ENCODE measurements around the gene RHOD. TPM values are rescaled to one million over a fixed set of nuclear protein-coding genes. Genes with fewer than 3 reads are reported as not detected.

Gene RHOD
- total RNA-seq, 1 experiment from 2014 or later = 17.1 TPM

- no peak for TF ChIP-seq CTCF (IDR thresholded peaks at IDR 0.05; ENCODE audit: insufficient read depth in 1 of 2, low read depth in 1 of 2, low read length in 1 of 2, severe bottlenecking in 1 of 2, unreplicated experiment in 1 of 2)
- no peak overlapping the region for H3K27ac Mint-ChIP-seq (ENCODE audit: unreplicated experiment)
- no peak overlapping the region for H3K4me3 ChIP-seq (ENCODE audit: low read depth, low read length)
- no peaks in the 10 kb centered on the region for H3K9me3 Mint-ChIP-seq (ENCODE audit: unreplicated experiment)
- no peaks in the 10 kb centered on the region for H3K36me3 ChIP-seq (ENCODE audit: control insufficient read depth, insufficient read depth, low read length)
- H3K36me3 Mint-ChIP-seq (ENCODE audit: insufficient read depth, unreplicated experiment) = no peaks in the 10 kb centered on the region
- peaks cover 5% of the 10 kb centered on the region; the same call in 1 of the 2 replicates for H3K4me1 ChIP-seq
- intact Hi-C loops (cut with micrococcal nuclease; ENCODE audit: unreplicated experiment) = no loop called here
- no peak for DNase-seq
- no peaks in the 10 kb centered on the region for H3K9me3 ChIP-seq
- POLR2A ChIA-PET = interaction anchor here (0.6 kb wide), 1 partner anchor 1234 kb away, joined by 3 read pairs; no protein-coding TSS in a partner anchor
- no peak overlapping the region for H3K4me3 Mint-ChIP-seq (ENCODE audit: unreplicated experiment)
- H3K4me1 Mint-ChIP-seq (ENCODE audit: low read depth, unreplicated experiment) = no peaks in the 10 kb centered on the region
- H3K27me3 ChIP-seq (replicated peaks; ENCODE audit: control insufficient read depth, insufficient read depth, low read length) = no peaks in the 10 kb centered on the region
- no TSS peak for BruUV-seq (replicated peaks)
- CTCF ChIA-PET = interaction anchor here (0.9 kb wide), 1 partner anchor 9 kb away, joined by 3 read pairs; no protein-coding TSS in a partner anchor
- H3K27me3 Mint-ChIP-seq (ENCODE audit: insufficient read depth, unreplicated experiment) = no peaks in the 10 kb centered on the region
These were observed 29.0 kb downstream of the RHOD start for GRCh38 chr11:67085617-67086016.

GRCh38 chr11:67090717-67091116 is 34.1 kb downstream of the RHOD start:
- H3K4me3 ChIP-seq (ENCODE audit: low read depth, low read length) = no peak overlapping the region
- H3K27ac Mint-ChIP-seq (ENCODE audit: unreplicated experiment) = no peak overlapping the region
- BruUV-seq (replicated peaks) = no TSS peak

GRCh38 chr11:67095214-67095507 is 38.5 kb downstream of the RHOD start:
- H3K4me3 ChIP-seq (ENCODE audit: low read depth, low read length) = no peak overlapping the region
- Mint-ChIP-seq H3K4me3 (ENCODE audit: unreplicated experiment) (no peak overlapping the region), H3K27ac (ENCODE audit: unreplicated experiment) (no peak overlapping the region), H3K9me3 (ENCODE audit: unreplicated experiment) (no peaks in the 10 kb centered on the region), H3K4me1 (ENCODE audit: low read depth, unreplicated experiment) (no peaks in the 10 kb centered on the region), H3K27me3 (ENCODE audit: insufficient read depth, unreplicated experiment) (no peaks in the 10 kb centered on the region), H3K36me3 (ENCODE audit: insufficient read depth, unreplicated experiment) (no peaks in the 10 kb centered on the region)
- CTCF ChIA-PET = interaction anchor here (0.6 to 2.2 kb wide), 17 partner anchors 10 to 746 kb away, joined by 3 to 15 read pairs (median 4); partner anchors contain the start of genes KDM2A, POLD4 and SSH3
- no peak for TF ChIP-seq CTCF (IDR thresholded peaks at IDR 0.05; ENCODE audit: insufficient read depth in 1 of 2, low read depth in 1 of 2, low read length in 1 of 2, severe bottlenecking in 1 of 2, unreplicated experiment in 1 of 2)
- no peaks in the 10 kb centered on the region; the same call in 1 of the 2 replicates for H3K4me1 ChIP-seq
- POLR2A ChIA-PET = no interaction called here
- no peaks in the 10 kb centered on the region for H3K9me3 ChIP-seq
- no peaks in the 10 kb centered on the region for H3K36me3 ChIP-seq (ENCODE audit: control insufficient read depth, insufficient read depth, low read length)
- no peak for DNase-seq
- BruUV-seq (replicated peaks) = no TSS peak
- H3K27me3 ChIP-seq (replicated peaks; ENCODE audit: control insufficient read depth, insufficient read depth, low read length) = no peaks in the 10 kb centered on the region
- intact Hi-C loops (cut with micrococcal nuclease; ENCODE audit: unreplicated experiment) = no loop called here

More at GRCh38 chr11:67090717-67091116, 34.1 kb downstream of the RHOD start:
- no peak for DNase-seq
- CTCF ChIA-PET = interaction anchor here (0.6 kb wide), 1 partner anchor 29 kb away, joined by 4 read pairs; the partner anchor contains the start of gene KDM2A
- H3K4me1 Mint-ChIP-seq (ENCODE audit: low read depth, unreplicated experiment) = no peaks in the 10 kb centered on the region
- POLR2A ChIA-PET = no interaction called here
- Histone ChIP-seq H3K9me3 (no peaks in the 10 kb centered on the region), H3K4me1 (no peaks in the 10 kb centered on the region; the same call in 1 of the 2 replicates), H3K27me3 (replicated peaks; ENCODE audit: control insufficient read depth, insufficient read depth, low read length) (no peaks in the 10 kb centered on the region), H3K36me3 (ENCODE audit: control insufficient read depth, insufficient read depth, low read length) (no peaks in the 10 kb centered on the region)
- intact Hi-C loops (cut with micrococcal nuclease; ENCODE audit: unreplicated experiment) = no loop called here
- H3K36me3 Mint-ChIP-seq (ENCODE audit: insufficient read depth, unreplicated experiment) = no peaks in the 10 kb centered on the region
- no peaks in the 10 kb centered on the region for H3K27me3 Mint-ChIP-seq (ENCODE audit: insufficient read depth, unreplicated experiment)
- no peak for TF ChIP-seq CTCF (IDR thresholded peaks at IDR 0.05; ENCODE audit: insufficient read depth in 1 of 2, low read depth in 1 of 2, low read length in 1 of 2, severe bottlenecking in 1 of 2, unreplicated experiment in 1 of 2)
- no peaks in the 10 kb centered on the region for H3K9me3 Mint-ChIP-seq (ENCODE audit: unreplicated experiment)
- H3K4me3 Mint-ChIP-seq (ENCODE audit: unreplicated experiment) = no peak overlapping the region
